HG03045 (cell line): ENCODE data around the gene MOCOS.
"Not testable (repeated sequence)": the region's sequence is repeated elsewhere in the genome, so short reads cannot be mapped to it uniquely, and the experiment has no call there.

Experiments
- ATAC-seq: cut with Tn5 transposase; IDR thresholded peaks from one replicate; pipeline ENCODE4 v1.9.1; 2021; ENCODE audit warnings: mild to moderate bottlenecking, moderate library complexity; ENCODE audit not compliant: unreplicated experiment

MOCOS gene

GRCh38 chr18:36187193-36187825, at the start of gene MOCOS:
TSS of gene MOCOS (plus strand) at chr18:36187497. CDS start at chr18:36187540, 43 bp downstream.
- ATAC-seq: peak; percentile 90

GRCh38 chr18:36139245-36139644, 48.1 kb upstream of the MOCOS start:
- ATAC-seq: no peak

- ATAC-seq: no peak
These were observed 45.7 kb upstream of the MOCOS start for GRCh38 chr18:36141576-36141975.

GRCh38 chr18:36142751-36143150, 44.5 kb upstream of the MOCOS start:
- ATAC-seq: no peak

- no peak for ATAC-seq
These were observed 43.9 kb upstream of the MOCOS start for GRCh38 chr18:36143391-36143790.

GRCh38 chr18:36149514-36150289, 37.6 kb upstream of the MOCOS start:
- peak; percentile 84 for ATAC-seq

- no peak for ATAC-seq
These were observed 34.5 kb upstream of the MOCOS start for GRCh38 chr18:36152781-36153180.

GRCh38 chr18:36153203-36153602, 34.1 kb upstream of the MOCOS start:
- ATAC-seq: no peak

GRCh38 chr18:36153771-36154170, 33.5 kb upstream of the MOCOS start:
- no peak for ATAC-seq

GRCh38 chr18:36155851-36156757, 31.2 kb upstream of the MOCOS start:
- ATAC-seq: no peak

- ATAC-seq: no peak
These were observed 29.9 kb upstream of the MOCOS start for GRCh38 chr18:36157441-36157840.

GRCh38 chr18:36158266-36158867, 28.9 kb upstream of the MOCOS start:
- ATAC-seq: no peak

GRCh38 chr18:36160959-36161371, 26.3 kb upstream of the MOCOS start:
- no peak for ATAC-seq

- ATAC-seq: no peak
These were observed 24.3 kb upstream of the MOCOS start for GRCh38 chr18:36162981-36163380.

GRCh38 chr18:36167692-36168218, 19.5 kb upstream of the MOCOS start:
- ATAC-seq: no peak

GRCh38 chr18:36168296-36168695, 19.0 kb upstream of the MOCOS start:
- ATAC-seq: not testable (repeated sequence)

GRCh38 chr18:36169938-36170337, 17.4 kb upstream of the MOCOS start:
- ATAC-seq: no peak

- ATAC-seq: no peak
These were observed 11.8 kb upstream of the MOCOS start for GRCh38 chr18:36175481-36175880.

GRCh38 chr18:36176177-36176584, 11.1 kb upstream of the MOCOS start:
- ATAC-seq: no peak

- no peak for ATAC-seq
These were observed 10.6 kb upstream of the MOCOS start for GRCh38 chr18:36176711-36177110.

GRCh38 chr18:36177913-36178312, 9.4 kb upstream of the MOCOS start:
- ATAC-seq: no peak
